Fibroblast of lung (primary cell): ENCODE measurements around the gene DPYSL4. TPM values are rescaled to one million over a fixed set of nuclear protein-coding genes. Genes with fewer than 3 reads are reported as not detected.

ENCODE experiments used
- DNase-seq, 2 donors: peaks; one replicate each; pipeline versions ENCODE4 v3.0.0 to v3.0.0-alpha.2; 2010; ENCODE audit warnings: low read depth in 2 of 2
- H2AFZ ChIP-seq: 2 replicates; pipeline ENCODE4 v1.5.1; 2012; ENCODE audit warnings: low read length, control low read depth, inconsistent platforms
- H3K27ac ChIP-seq: 2 replicates; pipeline ENCODE4 v1.5.1; 2011; ENCODE audit warnings: low read length, control low read depth; ENCODE audit not compliant: insufficient read depth
- H3K27me3 ChIP-seq: 2 replicates; pipeline ENCODE4 v1.5.1; 2011; ENCODE audit warnings: mild to moderate bottlenecking, low read length; ENCODE audit not compliant: control insufficient read depth, insufficient read depth
- H3K36me3 ChIP-seq: 2 replicates; pipeline ENCODE4 v1.5.1; 2011; ENCODE audit warnings: low read length; ENCODE audit not compliant: control insufficient read depth, insufficient read depth
- H3K4me1 ChIP-seq: 2 replicates; pipeline ENCODE4 v1.5.1; 2011; ENCODE audit warnings: low read length; ENCODE audit not compliant: control insufficient read depth, insufficient read depth; ENCODE audit errors: extremely low read depth
- H3K4me2 ChIP-seq: 2 replicates; pipeline ENCODE4 v1.5.1; 2011; ENCODE audit warnings: low read length, control low read depth; ENCODE audit not compliant: insufficient read depth; ENCODE audit errors: extremely low read depth
- H3K4me3 ChIP-seq, 4 experiments: fragments of 200-600 bp in 1 of 4; sonication (generic) in 1 of 4; replicated peaks in 1 of 4; 2 replicates each; pipeline ENCODE4 v1.5.1; 2011 to 2016; ENCODE audit warnings: low read length in 4 of 4, low read depth in 3 of 4, mild to moderate bottlenecking in 3 of 4, control low read depth in 2 of 4, inconsistent platforms in 1 of 4, mixed read lengths in 1 of 4; ENCODE audit not compliant: insufficient read depth in 1 of 4; ENCODE audit errors: control extremely low read depth in 1 of 4
- H3K79me2 ChIP-seq: 2 replicates; pipeline ENCODE4 v1.5.1; 2012; ENCODE audit warnings: mild to moderate bottlenecking, low read length, inconsistent platforms; ENCODE audit not compliant: control insufficient read depth, insufficient read depth
- H3K9ac ChIP-seq: 2 replicates; pipeline ENCODE4 v1.5.1; 2011; ENCODE audit warnings: mild to moderate bottlenecking, low read length, control low read depth; ENCODE audit not compliant: insufficient read depth
- H3K9me3 ChIP-seq: 2 replicates; pipeline ENCODE4 v1.5.1; 2012; ENCODE audit warnings: low read depth, low read length; ENCODE audit not compliant: control insufficient read depth, insufficient read depth
- H4K20me1 ChIP-seq: 2 replicates; pipeline ENCODE4 v1.5.1; 2011; ENCODE audit warnings: low read length; ENCODE audit not compliant: control insufficient read depth, insufficient read depth; ENCODE audit errors: extremely low read depth
- CTCF ChIP-seq, 2 donors: IDR thresholded peaks in 1 of 2; conservative IDR thresholded peaks in 1 of 2; 1 replicate in 1 of 2; 2 replicates in 1 of 2; pipeline ENCODE4 v1.5.1; 2011 to 2012; ENCODE audit warnings: low read length in 2 of 2, control low read depth in 1 of 2, inconsistent platforms in 1 of 2, low read depth in 1 of 2, mild to moderate bottlenecking in 1 of 2
- EZH2 ChIP-seq: IDR thresholded peaks from 2 replicates; pipeline ENCODE4 v1.5.1; 2012; ENCODE audit warnings: low read length, control low read depth, mild to moderate bottlenecking; ENCODE audit errors: missing control alignments
- polyA plus RNA-seq, 2 donors: library from polyadenylated mRNA; depleted of rRNA in 1 of 2; stranded (reverse) in 1 of 2; unstranded in 1 of 2; fragments of >200 nt; gene quantifications; 2 replicates each; pipeline ENCODE4 v1.2.1, GENCODE V29; 2011 to 2012; ENCODE audit warnings: missing spikeins in 1 of 2
- total RNA-seq: library from RNA; depleted of rRNA; stranded (reverse); fragments of >200 nt; gene quantifications from 2 replicates; pipeline ENCODE4 v1.2.1, GENCODE V29; 2014

Gene DPYSL4
- total and polyA plus RNA-seq, 2 donors (not counting 1 experiment from before 2014, with no cell fraction given), result 0.83 to 1.4 TPM

- Histone ChIP-seq H3K4me1 (no peaks in the 10 kb centered on the region), H2AFZ (no peak overlapping the region)
These were observed 21.2 kb upstream of the DPYSL4 start for GRCh38 chr10:132165416-132165980.

DNA sequence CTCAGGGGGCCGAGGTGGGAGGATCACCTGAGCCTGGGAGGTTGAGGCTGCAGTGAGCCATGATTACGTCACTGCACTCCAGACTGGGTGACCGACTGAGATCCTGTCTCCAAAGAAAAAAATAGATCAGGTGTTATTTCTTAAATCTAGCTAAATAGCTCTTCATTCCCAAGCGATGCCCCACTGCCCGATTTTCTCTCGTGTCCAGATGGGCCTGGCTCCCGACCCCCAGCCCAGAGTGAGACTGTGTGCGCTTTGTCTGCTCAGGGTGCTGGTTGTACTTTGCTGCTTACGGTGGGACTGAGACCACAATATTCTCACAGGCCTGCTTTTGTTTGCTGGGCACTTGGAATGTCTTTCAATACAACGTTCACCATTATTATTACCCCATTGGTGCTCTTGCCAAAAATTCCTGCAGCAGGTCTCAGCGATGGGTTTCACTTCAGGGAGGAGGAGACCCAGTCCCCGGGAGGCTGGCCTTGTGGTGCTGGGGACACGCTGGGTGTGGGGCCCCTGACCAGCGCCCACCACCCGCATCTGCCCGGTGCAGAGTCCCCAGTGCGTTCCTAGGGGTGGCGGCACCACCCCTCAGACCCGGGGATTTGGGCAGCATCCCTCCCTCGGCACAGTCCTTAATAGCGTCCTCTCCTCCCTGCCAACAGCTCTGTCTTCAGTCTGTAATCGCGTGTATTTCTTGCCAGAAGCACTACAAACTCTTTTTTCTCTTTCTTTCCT lies 20.4 kb upstream of the DPYSL4 start:
- DNase-seq, result no peak
- Histone ChIP-seq H3K4me3 (no peak overlapping the region), H3K27me3 (no peaks in the 10 kb centered on the region), H3K79me2 (no peaks in the 10 kb centered on the region), H3K9ac (no peak overlapping the region), H3K27ac (no peak overlapping the region), H3K4me1 (no peaks in the 10 kb centered on the region), H3K9me3 (no peaks in the 10 kb centered on the region), H4K20me1 (no peaks in the 10 kb centered on the region), H3K36me3 (no peaks in the 10 kb centered on the region), H2AFZ (no peak overlapping the region), H3K4me2 (no peak overlapping the region)
- TF ChIP-seq EZH2, result no peak
- no peak for TF ChIP-seq CTCF (conservative IDR thresholded peaks at IDR 0.05 in 1 of 2, IDR thresholded peaks at IDR 0.05 in 1 of 2; ENCODE audit: low read depth in 1 of 2, low read length in 2 of 2)

More at GRCh38 chr10:132165416-132165980, 21.2 kb upstream of the DPYSL4 start:
- Histone ChIP-seq H3K9ac (no peak overlapping the region), H3K4me3 (no peak overlapping the region), H3K9me3 (no peaks in the 10 kb centered on the region), H3K27ac (no peak overlapping the region), H3K79me2 (no peaks in the 10 kb centered on the region), H3K4me2 (no peak overlapping the region), H3K27me3 (no peaks in the 10 kb centered on the region), H4K20me1 (no peaks in the 10 kb centered on the region), H3K36me3 (no peaks in the 10 kb centered on the region)
- TF ChIP-seq CTCF (conservative IDR thresholded peaks at IDR 0.05 in 1 of 2, IDR thresholded peaks at IDR 0.05 in 1 of 2; ENCODE audit: low read depth in 1 of 2, low read length in 2 of 2) (no peak), EZH2 (no peak)
- no peak for DNase-seq

DNA sequence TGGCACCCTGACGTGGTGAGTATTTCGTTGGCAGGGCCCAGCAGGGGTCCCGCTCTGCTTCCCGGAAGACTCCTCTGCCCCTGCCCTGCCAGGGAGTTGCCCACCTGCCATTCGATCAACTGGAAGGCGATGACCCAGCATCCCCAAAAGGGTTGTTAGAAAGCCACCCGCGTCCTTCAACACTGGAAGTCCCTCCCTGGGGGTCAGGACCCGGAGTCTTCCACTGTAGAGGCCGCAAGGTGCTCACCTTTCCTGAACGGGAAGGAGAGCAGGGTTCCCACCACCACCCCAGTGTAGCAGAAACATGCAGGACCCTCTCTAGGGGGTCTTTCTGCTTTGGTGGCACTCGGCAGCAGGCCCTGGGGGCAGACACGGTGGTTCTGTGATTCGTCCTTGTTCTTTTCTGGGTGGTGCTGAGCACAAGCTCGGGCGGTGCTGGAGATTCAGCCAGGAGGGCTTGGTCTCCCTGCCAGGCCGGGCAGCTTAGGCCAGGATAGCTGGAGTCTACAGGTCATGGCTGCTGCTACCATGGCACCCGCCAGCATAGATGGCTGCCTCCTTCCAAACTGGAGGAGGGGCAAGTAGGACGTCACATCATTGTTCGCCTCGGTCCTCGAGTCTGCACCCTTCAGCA lies 19.6 kb upstream of the DPYSL4 start:
- H2AFZ ChIP-seq, result no peak overlapping the region
- no peaks in the 10 kb centered on the region for H3K27me3 ChIP-seq
- no peaks in the 10 kb centered on the region for H3K36me3 ChIP-seq
- H3K27ac ChIP-seq, result no peak overlapping the region
- TF ChIP-seq EZH2 (no peak), CTCF (conservative IDR thresholded peaks at IDR 0.05 in 1 of 2, IDR thresholded peaks at IDR 0.05 in 1 of 2; ENCODE audit: low read depth in 1 of 2, low read length in 2 of 2) (no peak)
- H4K20me1 ChIP-seq, result no peaks in the 10 kb centered on the region
- H3K4me1 ChIP-seq, result no peaks in the 10 kb centered on the region
- no peaks in the 10 kb centered on the region for H3K79me2 ChIP-seq
- H3K9ac ChIP-seq, result no peak overlapping the region
- no peak for DNase-seq
- H3K4me3 ChIP-seq, result no peak overlapping the region
- H3K9me3 ChIP-seq, result no peaks in the 10 kb centered on the region
- H3K4me2 ChIP-seq, result no peak overlapping the region
